Adrenal gland (tissue), 5 donors: ENCODE measurements around the gene HNF4A.

Experiments used
- CTCF ChIP-seq, 6 experiments: fragments of 450-650 bp in 4 of 6; fragments of 200-600 bp in 2 of 6; sonication (generic) in 1 of 6; IDR thresholded peaks; 1 replicate in 5 of 6; 2 replicates in 1 of 6; pipeline versions ENCODE4 v1.5.1 to v1.8.0; 2016 to 2021; ENCODE audit warnings: antibody characterized with exemption in 6 of 6, mild to moderate bottlenecking in 2 of 6, moderate library complexity in 1 of 6
- POLR2A ChIP-seq, 2 donors: fragments of 450-650 bp; IDR thresholded peaks; one replicate each; pipeline ENCODE4 v1.6.1; 2017; ENCODE audit warnings: antibody characterized with exemption in 2 of 2, mild to moderate bottlenecking in 2 of 2, moderate library complexity in 1 of 2
- donor health status: DM: no; HTN: no; CAD: no.

- TF ChIP-seq CTCF (IDR thresholded peaks at IDR 0.05) (no peak), POLR2A (IDR thresholded peaks at IDR 0.05) (no peak)
These were observed 21.2 kb upstream of the HNF4A start for GRCh38 chr20:44334306-44334705.
